GM18951 (cell line): ENCODE measurements around the gene PNPLA8.

Experiments used
- POLR2A ChIP-seq: IDR thresholded peaks from 4 replicates; pipeline ENCODE4 v1.6.1; 2011; ENCODE audit warnings: mild to moderate bottlenecking; ENCODE audit not compliant: insufficient read length, insufficient read depth; ENCODE audit errors: extremely low read depth
- in situ Hi-C: fragments of 300-500 bp; cut with MboI; formaldehyde crosslinking; loops from one replicate; pipeline ENCODE4 v1.12.0; 2022; ENCODE audit warnings: low sequenced_read_pairs, mixed read lengths, inconsistent platforms; ENCODE audit not compliant: unreplicated experiment

The PNPLA8 gene

DNA sequence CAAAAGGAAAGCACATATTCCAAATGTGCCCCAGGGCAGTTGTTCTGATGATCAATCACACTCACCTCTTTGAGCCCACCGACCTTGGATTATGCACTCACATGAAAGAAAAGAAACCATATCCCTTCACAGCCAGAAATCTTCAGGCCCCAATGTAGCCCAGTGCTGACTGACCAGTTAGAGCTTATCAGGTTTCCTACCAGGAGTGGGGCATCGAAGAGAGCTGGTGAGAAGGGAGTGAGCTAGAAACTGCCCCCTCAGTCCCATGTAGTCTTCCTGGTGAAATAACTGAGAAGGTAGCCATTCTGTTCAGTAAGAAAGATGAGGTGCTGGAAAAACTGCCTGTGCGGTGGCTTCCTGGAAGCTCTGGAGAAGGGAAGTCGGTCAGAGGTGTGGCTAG, 101.9 kb downstream of the PNPLA8 start:
- TF ChIP-seq POLR2A = no peak
- in situ Hi-C loops = no loop called here

DNA sequence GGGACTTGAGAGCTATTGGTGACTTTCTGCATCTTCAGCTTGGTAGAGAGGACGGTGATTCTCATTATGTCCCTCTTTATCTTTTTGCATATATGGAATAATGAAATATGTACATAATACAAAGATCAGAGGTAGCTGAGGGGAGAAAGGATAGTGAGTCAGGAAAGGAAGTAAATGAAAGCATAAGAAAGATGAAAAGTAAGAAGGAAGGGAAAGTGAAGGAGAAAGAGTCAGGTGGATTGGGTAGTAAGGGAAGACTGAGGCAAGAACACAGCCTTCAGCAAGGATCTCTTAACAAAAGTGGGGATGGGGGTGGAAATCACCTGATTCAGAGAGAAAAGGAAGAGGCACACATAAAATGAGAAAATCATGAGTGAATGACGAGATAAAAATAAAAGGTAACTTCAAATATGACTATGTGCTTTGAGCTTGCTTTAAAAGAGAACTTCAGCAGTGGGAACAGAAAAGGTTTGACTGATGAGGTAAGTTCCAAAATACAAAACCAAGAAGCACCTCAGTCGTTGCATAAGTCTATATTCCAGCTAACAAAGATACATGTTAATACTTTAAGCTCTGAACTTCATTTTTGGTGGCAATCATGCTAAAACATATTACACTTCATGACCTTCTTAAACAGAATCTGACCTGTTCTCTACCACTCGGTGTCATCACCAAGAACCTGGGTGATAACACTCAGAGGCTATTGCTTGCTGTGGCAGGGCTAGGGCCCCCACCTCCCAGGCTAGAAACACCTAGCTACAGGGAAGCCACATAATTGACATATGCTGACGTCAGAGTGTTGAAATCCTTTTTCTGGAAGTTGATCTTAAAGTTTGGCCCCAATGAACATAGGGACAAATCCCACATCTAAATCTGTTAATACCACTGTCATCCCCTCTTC, 102.6 kb downstream of the PNPLA8 start:
- no peak for TF ChIP-seq POLR2A

DNA sequence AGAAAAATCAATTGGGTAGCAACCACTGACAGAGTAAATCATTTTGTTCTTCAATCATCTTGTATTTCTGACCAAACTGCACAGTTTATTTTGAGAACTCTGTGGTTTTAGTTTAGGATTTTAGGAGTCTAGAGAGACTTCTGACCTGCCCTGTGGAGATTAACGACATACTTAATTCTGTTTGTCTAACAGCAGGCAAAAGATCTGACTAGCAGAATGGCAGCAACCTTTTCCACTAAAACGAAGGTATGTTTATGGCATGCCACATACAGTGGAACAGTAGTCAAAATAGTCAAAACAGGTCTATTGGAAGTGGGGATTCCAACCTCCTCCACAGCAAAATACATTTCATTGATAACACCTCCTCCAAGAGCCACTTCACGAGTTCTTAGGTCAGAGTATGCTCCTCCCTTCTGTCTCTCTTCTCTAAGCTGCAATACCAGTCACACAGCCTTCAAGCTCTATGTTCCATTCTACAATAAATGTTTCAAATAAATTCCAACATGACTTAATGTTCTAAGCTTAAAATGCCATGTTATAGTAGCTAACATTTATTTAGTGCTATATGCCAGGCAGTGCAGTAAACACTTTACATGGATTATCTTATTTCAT, 104.1 kb downstream of the PNPLA8 start:
- no peak for TF ChIP-seq POLR2A
- in situ Hi-C loops = no loop called here

More for the DNA sequence above, 102.6 kb downstream of the PNPLA8 start:
- in situ Hi-C loops = no loop called here
